H1 (cell line): Measurements from ENCODE around the gene WDR93. TPM values are rescaled to one million over a fixed set of nuclear protein-coding genes. Genes with fewer than 3 reads are reported as not detected.

Experiments used
- CHD7 ChIP-seq: fragments of 300-600 bp; sonication (generic); IDR thresholded peaks from 2 replicates; pipeline ENCODE4 v1.7.1; 2012; ENCODE audit warnings: low read length, moderate library complexity, mild to moderate bottlenecking, inconsistent platforms; ENCODE audit not compliant: insufficient replicate concordance
- EP300 ChIP-seq, 2 experiments: IDR thresholded peaks; 1 replicate in 1 of 2; 2 replicates in 1 of 2; pipeline ENCODE4 v1.6.1; 2011 to 2012; ENCODE audit warnings: low read depth in 2 of 2, low read length in 2 of 2, mild to moderate bottlenecking in 2 of 2, borderline replicate concordance in 1 of 2, inconsistent platforms in 1 of 2, moderate library complexity in 1 of 2
- JUND ChIP-seq: IDR thresholded peaks from 2 replicates; pipeline ENCODE4 v1.6.1; 2011; ENCODE audit warnings: mild to moderate bottlenecking, improper control_type of control experiment, low read length
- KDM1A ChIP-seq: fragments of 200-600, 300-600 bp; sonication (generic); IDR thresholded peaks from 2 replicates; pipeline ENCODE4 v1.7.1; 2016; ENCODE audit warnings: mild to moderate bottlenecking, low read length, borderline replicate concordance
- KDM5A ChIP-seq: fragments of 200-600 bp; IDR thresholded peaks from 2 replicates; pipeline ENCODE4 v1.7.1; 2012; ENCODE audit warnings: mild to moderate bottlenecking, low read length, inconsistent platforms, mixed read lengths
- POLR2A ChIP-seq, 2 experiments: IDR thresholded peaks; 1 replicate in 1 of 2; 2 replicates in 1 of 2; pipeline ENCODE4 v1.6.1; 2011; ENCODE audit warnings: low read depth in 2 of 2, low read length in 2 of 2, mild to moderate bottlenecking in 2 of 2; ENCODE audit errors: control extremely low read depth in 1 of 2
- RBBP5 ChIP-seq: IDR thresholded peaks from 2 replicates; pipeline ENCODE4 v1.7.1; 2012; ENCODE audit warnings: low read depth, mild to moderate bottlenecking, inconsistent platforms, low read length, moderate library complexity, borderline replicate concordance
- RNF2 ChIP-seq: fragments of 200-900, 300-1000 bp; sonication (generic); IDR thresholded peaks from 2 replicates; pipeline ENCODE4 v1.7.1; 2016; ENCODE audit warnings: borderline replicate concordance, low read depth, mild to moderate bottlenecking, antibody characterized with exemption, low read length; ENCODE audit not compliant: poor library complexity, severe bottlenecking; ENCODE audit errors: missing control alignments
- SP1 ChIP-seq: IDR thresholded peaks from 2 replicates; pipeline ENCODE4 v1.6.1; 2011; ENCODE audit warnings: low read depth, low read length
- SRF ChIP-seq: IDR thresholded peaks from 2 replicates; pipeline ENCODE4 v1.6.1; 2011; ENCODE audit warnings: mild to moderate bottlenecking, low read depth, low read length, moderate library complexity
- USF2 ChIP-seq: IDR thresholded peaks from 2 replicates; pipeline ENCODE4 v1.6.1; 2011; ENCODE audit warnings: low read length, improper control_type of control experiment
- polyA plus RNA-seq, 7 experiments: library from polyadenylated mRNA; depleted of rRNA in 3 of 7; stranded (reverse) in 5 of 7; unstranded in 2 of 7; fragments of >200 nt in 5 of 7; fragments of 200-250 nt in 2 of 7; gene quantifications; 1 replicate in 5 of 7; 2 replicates in 1 of 7; 4 replicates in 1 of 7; pipeline versions ENCODE4 v1.2.1 to v1.2.3, GENCODE V29; 2011 to 2013; ENCODE audit warnings: missing spikeins in 2 of 7, mixed read lengths in 2 of 7
- total RNA-seq: library from RNA; stranded (reverse); fragmentation: NEBNext Ultra II Directional; extraction: Animal tissue kit (Norgen Biotek cat#: 25700); gene quantifications from 2 replicates; pipeline ENCODE4 v1.2.1, GENCODE V29; 2021

WDR93 gene
- total and polyA plus RNA-seq, 2 of the 8 experiments (the other 6 are each of a cell fraction or from before 2014, with no cell fraction given): 0.03 TPM; not detected in 1

- TF ChIP-seq CHD7: no peak
- no peak for TF ChIP-seq KDM5A
- TF ChIP-seq KDM1A: no peak
- no peak for TF ChIP-seq EP300 (IDR thresholded peaks at IDR 0.05; ENCODE audit: borderline replicate concordance in 1 of 2, low read depth in 2 of 2, low read length in 2 of 2)
- no peak for TF ChIP-seq POLR2A (IDR thresholded peaks at IDR 0.05; ENCODE audit: control extremely low read depth in 1 of 2, low read depth in 2 of 2, low read length in 2 of 2)
- no peak for TF ChIP-seq RNF2
- TF ChIP-seq RBBP5: no peak
- no peak for TF ChIP-seq USF2
- no peak for TF ChIP-seq SP1
- TF ChIP-seq SRF: no peak
- no peak for TF ChIP-seq JUND
Observed at GRCh38 chr15:89649716-89650115, 40.9 kb upstream of the WDR93 start (continued).
